Activated CD8-positive, alpha-beta memory T cell treated with anti-CD3 and anti-CD28 coated beads, Interleukin-2, amount 50 U/mL, for 48 hours (primary cell): ENCODE data around the gene JARID2.

Experiments used
- DNase-seq: peaks from one replicate; pipeline ENCODE4 v3.0.0-alpha.2; 2020

JARID2 gene

GRCh38 chr6:15361197-15361596 is 115.3 kb downstream of the JARID2 start:
- no peak for DNase-seq

- no peak for DNase-seq
Measured at GRCh38 chr6:15362274-15363160, 116.6 kb downstream of the JARID2 start.

GRCh38 chr6:15363164-15363522 is 117.3 kb downstream of the JARID2 start:
- DNase-seq: no peak

GRCh38 chr6:15363523-15364400 is 117.9 kb downstream of the JARID2 start:
- no peak for DNase-seq

GRCh38 chr6:15364401-15365037 is 118.7 kb downstream of the JARID2 start:
- DNase-seq: no peak

- DNase-seq: no peak
Measured at GRCh38 chr6:15365273-15365687, 119.4 kb downstream of the JARID2 start.

GRCh38 chr6:15366003-15366535 is 120.2 kb downstream of the JARID2 start:
- DNase-seq: no peak

- no peak for DNase-seq
Measured at GRCh38 chr6:15366879-15367278, 121.0 kb downstream of the JARID2 start.

GRCh38 chr6:15368186-15368585 is 122.3 kb downstream of the JARID2 start:
- DNase-seq: no peak

GRCh38 chr6:15368873-15369272 is 123.0 kb downstream of the JARID2 start:
- DNase-seq: no peak

- DNase-seq: no peak
Measured at GRCh38 chr6:15369838-15370237, 124.0 kb downstream of the JARID2 start.

- DNase-seq: no peak
Measured at GRCh38 chr6:15370733-15371671, 125.1 kb downstream of the JARID2 start.

GRCh38 chr6:15372932-15373331 is 127.1 kb downstream of the JARID2 start:
- no peak for DNase-seq

- DNase-seq: no peak
Measured at GRCh38 chr6:15374119-15374518, 128.2 kb downstream of the JARID2 start.

- DNase-seq: no peak
Measured at GRCh38 chr6:15375018-15375417, 129.1 kb downstream of the JARID2 start.

GRCh38 chr6:15375638-15376290 is 129.9 kb downstream of the JARID2 start:
- DNase-seq: no peak

- no peak for DNase-seq
Measured at GRCh38 chr6:15376900-15377487, 131.1 kb downstream of the JARID2 start.

GRCh38 chr6:15378272-15378671 is 132.4 kb downstream of the JARID2 start:
- no peak for DNase-seq

GRCh38 chr6:15378866-15379265 is 133.0 kb downstream of the JARID2 start:
- no peak for DNase-seq

- no peak for DNase-seq
Measured at GRCh38 chr6:15380351-15380750, 134.5 kb downstream of the JARID2 start.

GRCh38 chr6:15382089-15382488 is 136.2 kb downstream of the JARID2 start:
- no peak for DNase-seq
